Neural cell (in vitro differentiated cells): ENCODE measurements around the gene NACC2. TPM values are rescaled to one million over a fixed set of nuclear protein-coding genes. Genes with fewer than 3 reads are reported as not detected.

ENCODE experiments used
- H2AFZ ChIP-seq: fragments of 200-600, 300-800 bp; sonication (generic), shearing (Covaris generic); 2 replicates; pipeline ENCODE4 v1.6.0; 2014; ENCODE audit warnings: low read depth, mild to moderate bottlenecking, antibody characterized with exemption, low read length, moderate library complexity
- H3F3A ChIP-seq: fragments of 200-600 bp; shearing (Covaris generic); 2 replicates; pipeline ENCODE4 v1.6.1; 2016; ENCODE audit warnings: mild to moderate bottlenecking, moderate library complexity, mixed read lengths, antibody characterized with exemption, low read length; ENCODE audit not compliant: insufficient read depth, poor library complexity, severe bottlenecking
- H3K27ac ChIP-seq: fragments of 200-600, 300-800 bp; sonication (generic), shearing (Covaris generic); 2 replicates; pipeline ENCODE4 v1.5.1; 2014; ENCODE audit warnings: mild to moderate bottlenecking, low read length, moderate library complexity
- H3K27me3 ChIP-seq: fragments of 300-800, 200-600 bp; sonication (generic), shearing (Covaris generic); 2 replicates; pipeline ENCODE4 v1.6.0; 2014; ENCODE audit warnings: mild to moderate bottlenecking, low read depth, low read length, moderate library complexity; ENCODE audit not compliant: insufficient read depth
- H3K36me3 ChIP-seq: fragments of 300-800, 200-600 bp; sonication (generic), shearing (Covaris generic); 2 replicates; pipeline ENCODE4 v1.5.1; 2014; ENCODE audit warnings: mild to moderate bottlenecking, antibody characterized with exemption, low read length, moderate library complexity; ENCODE audit not compliant: insufficient read depth
- H3K4me2 ChIP-seq: fragments of 300-800, 200-600 bp; sonication (generic), shearing (Covaris generic); 2 replicates; pipeline ENCODE4 v1.6.0; 2014; ENCODE audit warnings: mild to moderate bottlenecking, low read length
- H3K4me3 ChIP-seq: fragments of 300-800, 200-600 bp; sonication (generic), shearing (Covaris generic); 2 replicates; pipeline ENCODE4 v1.5.1; 2014; ENCODE audit warnings: mild to moderate bottlenecking, low read length, moderate library complexity
- H3K79me2 ChIP-seq: fragments of 200-600 bp; shearing (Covaris generic); replicated peaks from 2 replicates; pipeline ENCODE4 v1.6.0; 2014; ENCODE audit warnings: mild to moderate bottlenecking, low read length, moderate library complexity; ENCODE audit not compliant: insufficient read depth
- H3K9ac ChIP-seq: fragments of 300-800, 200-600 bp; sonication (generic), shearing (Covaris generic); 2 replicates; pipeline ENCODE4 v1.6.1; 2016; ENCODE audit warnings: mild to moderate bottlenecking, low read length, mixed read lengths
- H3K9me2 ChIP-seq: fragments of 200-600 bp; shearing (Covaris generic); 2 replicates; pipeline ENCODE4 v1.6.1; 2016; ENCODE audit warnings: mild to moderate bottlenecking, low read length, mixed read lengths; ENCODE audit not compliant: insufficient read depth
- H3K9me3 ChIP-seq: fragments of 200-600, 300-800 bp; sonication (generic), shearing (Covaris generic); 2 replicates; pipeline ENCODE4 v1.6.1; 2016; ENCODE audit warnings: mild to moderate bottlenecking, mixed run types, low read length, moderate library complexity, mixed read lengths
- H4K20me1 ChIP-seq: fragments of 200-600 bp; shearing (Covaris generic); 2 replicates; pipeline ENCODE4 v1.6.1; 2016; ENCODE audit warnings: mild to moderate bottlenecking, mixed run types; ENCODE audit not compliant: insufficient read depth
- EP300 ChIP-seq: fragments of 450-650 bp; conservative IDR thresholded peaks from 2 replicates; pipeline ENCODE4 v1.6.1; 2014; ENCODE audit warnings: antibody characterized with exemption, mild to moderate bottlenecking, moderate library complexity; ENCODE audit not compliant: poor library complexity, severe bottlenecking
- EZH2 ChIP-seq: fragments of 200-600, 300-800 bp; shearing (Covaris generic), sonication (generic); IDR thresholded peaks from 2 replicates; pipeline ENCODE4 v1.6.1; 2014; ENCODE audit warnings: antibody characterized with exemption, low read length, borderline replicate concordance, mild to moderate bottlenecking; ENCODE audit not compliant: insufficient read depth, poor library complexity, severe bottlenecking
- MXI1 ChIP-seq: fragments of 450-650 bp; conservative IDR thresholded peaks from 2 replicates; pipeline ENCODE4 v1.6.1; 2014; ENCODE audit warnings: antibody characterized with exemption, mild to moderate bottlenecking; ENCODE audit not compliant: poor library complexity, severe bottlenecking
- POLR2AphosphoS5 ChIP-seq: IDR thresholded peaks from 2 replicates; pipeline ENCODE4 v1.6.1; 2012
- RAD21 ChIP-seq: fragments of 450-650 bp; conservative IDR thresholded peaks from 2 replicates; pipeline ENCODE4 v1.6.1; 2014; ENCODE audit warnings: antibody characterized with exemption, mild to moderate bottlenecking, moderate library complexity
- SMC3 ChIP-seq: fragments of 450-650 bp; conservative IDR thresholded peaks from 2 replicates; pipeline ENCODE4 v1.6.1; 2014; ENCODE audit warnings: antibody characterized with exemption, mild to moderate bottlenecking, moderate library complexity; ENCODE audit not compliant: poor library complexity
- TAF1 ChIP-seq: IDR thresholded peaks from 2 replicates; pipeline ENCODE4 v1.6.1; 2012; ENCODE audit warnings: low read depth
- polyA plus RNA-seq: library from polyadenylated mRNA; depleted of rRNA; stranded (reverse); fragments of >200 nt; gene quantifications from 2 replicates; pipeline ENCODE4 v1.2.3, GENCODE V29; 2014
- TF ChIP-seq, protein P1 (sequence below): fragments of 450-650 bp; IDR thresholded peaks from 2 replicates; pipeline ENCODE4 v1.5.1; 2014; ENCODE audit warnings: antibody characterized with exemption, mild to moderate bottlenecking, moderate library complexity; ENCODE audit not compliant: poor library complexity, severe bottlenecking
- TF ChIP-seq, protein P2 (sequence below): IDR thresholded peaks from 2 replicates; pipeline ENCODE4 v1.6.1; 2012; ENCODE audit warnings: borderline replicate concordance

The NACC2 gene
- polyA plus RNA-seq, 1 donor from 2014 or later, result 1.7 TPM

DNA sequence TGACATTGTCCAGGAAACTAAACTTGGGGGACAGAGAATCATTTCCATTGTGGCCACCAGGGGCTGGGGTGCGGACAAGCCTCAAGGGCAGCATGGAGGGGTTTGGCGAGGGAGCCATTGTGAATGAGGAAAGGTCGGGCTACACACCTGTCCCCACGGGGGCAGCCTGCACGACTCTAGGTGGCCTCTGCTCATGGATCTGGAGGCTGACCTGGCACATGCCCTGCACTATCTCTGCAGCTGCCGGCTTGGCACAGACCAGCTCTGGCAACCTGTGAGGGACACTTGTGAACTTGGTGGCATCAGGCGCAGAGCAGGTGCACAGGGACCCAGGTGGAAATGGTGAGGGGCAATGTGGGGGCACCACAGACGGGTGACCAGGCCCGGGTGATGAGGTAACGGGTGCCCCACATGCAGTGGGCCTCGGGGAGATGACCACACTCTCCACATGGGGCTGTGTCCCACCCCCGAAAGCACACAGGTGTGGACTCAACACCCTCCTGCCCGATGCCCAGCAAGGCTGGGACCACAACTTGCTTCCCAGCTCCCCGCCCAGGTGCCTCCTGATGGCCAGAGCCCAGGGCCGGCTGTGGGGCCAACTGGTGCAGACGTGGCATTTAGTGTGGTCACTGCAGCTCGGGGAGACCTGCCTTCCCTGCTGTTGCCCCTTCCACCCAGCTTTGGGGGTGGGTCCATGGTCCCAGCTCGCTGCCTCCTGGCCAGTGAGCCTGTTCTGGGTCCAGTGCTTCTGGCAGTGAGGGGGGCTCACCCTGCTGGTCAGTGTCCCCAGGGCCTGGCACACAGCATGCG, 73.0 kb downstream of the NACC2 start:
- no peaks in the 10 kb centered on the region for H3K27me3 ChIP-seq
- H4K20me1 ChIP-seq, result no peaks in the 10 kb centered on the region
- H3K36me3 ChIP-seq, result no peaks in the 10 kb centered on the region
- H3K79me2 ChIP-seq, result no peaks in the 10 kb centered on the region
- no peak overlapping the region for H3K27ac ChIP-seq
- TF ChIP-seq, protein P1, sequence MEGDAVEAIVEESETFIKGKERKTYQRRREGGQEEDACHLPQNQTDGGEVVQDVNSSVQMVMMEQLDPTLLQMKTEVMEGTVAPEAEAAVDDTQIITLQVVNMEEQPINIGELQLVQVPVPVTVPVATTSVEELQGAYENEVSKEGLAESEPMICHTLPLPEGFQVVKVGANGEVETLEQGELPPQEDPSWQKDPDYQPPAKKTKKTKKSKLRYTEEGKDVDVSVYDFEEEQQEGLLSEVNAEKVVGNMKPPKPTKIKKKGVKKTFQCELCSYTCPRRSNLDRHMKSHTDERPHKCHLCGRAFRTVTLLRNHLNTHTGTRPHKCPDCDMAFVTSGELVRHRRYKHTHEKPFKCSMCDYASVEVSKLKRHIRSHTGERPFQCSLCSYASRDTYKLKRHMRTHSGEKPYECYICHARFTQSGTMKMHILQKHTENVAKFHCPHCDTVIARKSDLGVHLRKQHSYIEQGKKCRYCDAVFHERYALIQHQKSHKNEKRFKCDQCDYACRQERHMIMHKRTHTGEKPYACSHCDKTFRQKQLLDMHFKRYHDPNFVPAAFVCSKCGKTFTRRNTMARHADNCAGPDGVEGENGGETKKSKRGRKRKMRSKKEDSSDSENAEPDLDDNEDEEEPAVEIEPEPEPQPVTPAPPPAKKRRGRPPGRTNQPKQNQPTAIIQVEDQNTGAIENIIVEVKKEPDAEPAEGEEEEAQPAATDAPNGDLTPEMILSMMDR, result no peak
- no peak for TF ChIP-seq EZH2
- TF ChIP-seq POLR2AphosphoS5, result no peak
- no peak for TF ChIP-seq TAF1
- TF ChIP-seq SMC3, result no peak
- no peak for TF ChIP-seq RAD21
- TF ChIP-seq, protein P2, sequence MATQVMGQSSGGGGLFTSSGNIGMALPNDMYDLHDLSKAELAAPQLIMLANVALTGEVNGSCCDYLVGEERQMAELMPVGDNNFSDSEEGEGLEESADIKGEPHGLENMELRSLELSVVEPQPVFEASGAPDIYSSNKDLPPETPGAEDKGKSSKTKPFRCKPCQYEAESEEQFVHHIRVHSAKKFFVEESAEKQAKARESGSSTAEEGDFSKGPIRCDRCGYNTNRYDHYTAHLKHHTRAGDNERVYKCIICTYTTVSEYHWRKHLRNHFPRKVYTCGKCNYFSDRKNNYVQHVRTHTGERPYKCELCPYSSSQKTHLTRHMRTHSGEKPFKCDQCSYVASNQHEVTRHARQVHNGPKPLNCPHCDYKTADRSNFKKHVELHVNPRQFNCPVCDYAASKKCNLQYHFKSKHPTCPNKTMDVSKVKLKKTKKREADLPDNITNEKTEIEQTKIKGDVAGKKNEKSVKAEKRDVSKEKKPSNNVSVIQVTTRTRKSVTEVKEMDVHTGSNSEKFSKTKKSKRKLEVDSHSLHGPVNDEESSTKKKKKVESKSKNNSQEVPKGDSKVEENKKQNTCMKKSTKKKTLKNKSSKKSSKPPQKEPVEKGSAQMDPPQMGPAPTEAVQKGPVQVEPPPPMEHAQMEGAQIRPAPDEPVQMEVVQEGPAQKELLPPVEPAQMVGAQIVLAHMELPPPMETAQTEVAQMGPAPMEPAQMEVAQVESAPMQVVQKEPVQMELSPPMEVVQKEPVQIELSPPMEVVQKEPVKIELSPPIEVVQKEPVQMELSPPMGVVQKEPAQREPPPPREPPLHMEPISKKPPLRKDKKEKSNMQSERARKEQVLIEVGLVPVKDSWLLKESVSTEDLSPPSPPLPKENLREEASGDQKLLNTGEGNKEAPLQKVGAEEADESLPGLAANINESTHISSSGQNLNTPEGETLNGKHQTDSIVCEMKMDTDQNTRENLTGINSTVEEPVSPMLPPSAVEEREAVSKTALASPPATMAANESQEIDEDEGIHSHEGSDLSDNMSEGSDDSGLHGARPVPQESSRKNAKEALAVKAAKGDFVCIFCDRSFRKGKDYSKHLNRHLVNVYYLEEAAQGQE, result no peak
- TF ChIP-seq EP300, result no peak
- TF ChIP-seq MXI1, result no peak
- H3K9me2 ChIP-seq, result no peaks in the 10 kb centered on the region
- H2AFZ ChIP-seq, result no peak overlapping the region
- no peak overlapping the region for H3K9ac ChIP-seq
- H3F3A ChIP-seq, result no peaks in the 10 kb centered on the region
- no peak overlapping the region for H3K4me2 ChIP-seq
- H3K9me3 ChIP-seq, result no peaks in the 10 kb centered on the region
- H3K4me3 ChIP-seq, result no peak overlapping the region

DNA sequence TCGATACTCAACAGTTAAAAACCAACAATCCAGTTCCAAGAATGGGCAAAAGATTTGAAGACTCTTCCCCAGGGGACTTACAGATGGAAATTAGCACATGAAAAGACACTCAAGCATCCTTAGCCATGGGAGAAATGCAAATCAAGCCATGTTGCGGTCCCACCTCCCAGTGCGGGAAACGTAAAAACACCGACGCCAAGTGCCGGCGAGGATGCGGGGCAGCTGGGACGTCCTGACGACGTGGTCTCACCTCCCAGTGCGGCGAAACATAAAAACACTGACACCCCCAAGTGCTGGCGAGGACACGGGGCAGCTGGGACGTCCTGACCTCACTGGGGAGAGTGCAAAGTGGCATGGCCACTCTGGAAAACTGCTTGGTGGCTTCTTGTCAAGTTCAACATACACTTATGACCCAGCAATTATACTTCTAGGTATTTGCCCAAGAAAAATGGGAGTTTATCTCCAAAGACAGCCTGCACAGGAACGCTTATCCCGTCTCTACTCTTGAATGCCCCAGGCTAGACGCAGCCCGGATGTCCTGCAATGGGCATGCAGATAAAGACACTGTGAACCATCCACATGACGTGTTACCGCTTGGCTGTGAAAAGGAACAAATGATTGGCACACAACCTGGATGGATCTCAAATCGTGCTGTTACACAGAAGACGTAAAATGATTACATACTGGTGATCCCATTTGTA, 73.8 kb downstream of the NACC2 start:
- no peaks in the 10 kb centered on the region for H3K79me2 ChIP-seq
- TF ChIP-seq RAD21 (no peak), MXI1 (no peak), SMC3 (no peak), POLR2AphosphoS5 (no peak), EZH2 (no peak), TAF1 (no peak), EP300 (no peak)
- TF ChIP-seq, protein P1, result no peak
- TF ChIP-seq, protein P2, result no peak
- no peak overlapping the region for H2AFZ ChIP-seq
- no peaks in the 10 kb centered on the region for H3K27me3 ChIP-seq
- no peaks in the 10 kb centered on the region for H3F3A ChIP-seq
- no peak overlapping the region for H3K9ac ChIP-seq
- H3K4me3 ChIP-seq, result no peak overlapping the region
- H3K27ac ChIP-seq, result no peak overlapping the region
- H3K9me2 ChIP-seq, result no peaks in the 10 kb centered on the region
- no peaks in the 10 kb centered on the region for H4K20me1 ChIP-seq
- no peaks in the 10 kb centered on the region for H3K36me3 ChIP-seq
- H3K4me2 ChIP-seq, result no peak overlapping the region
- no peaks in the 10 kb centered on the region for H3K9me3 ChIP-seq
